Measurements from ENCODE around the gene CMTM7. TPM values are rescaled to one million over a fixed set of nuclear protein-coding genes. Genes with fewer than 3 reads are reported as not detected.

The CMTM7 gene
- total and polyA plus RNA-seq, 10 of the 15 experiments (the other 5 are each of a cell fraction or from before 2014, with no cell fraction given) = 3.7 to 36.4 (median 14.7) TPM

- TF ChIP-seq HDAC6 (IDR thresholded peaks at IDR 0.05; ENCODE audit: unreplicated experiment) (no peak), TCF12 (IDR thresholded peaks at IDR 0.05; ENCODE audit: low read depth, low read length) (peak; percentile 16; the same call in 1 of the 2 replicates), NR2F1 (conservative IDR thresholded peaks at IDR 0.05) (peak; percentile 80), MYC (IDR thresholded peaks at IDR 0.05; ENCODE audit: insufficient read depth, insufficient read length, insufficient replicate concordance, low read length, severe bottlenecking) (no peak), HDGF (IDR thresholded peaks at IDR 0.05) (no peak), MXI1 (IDR thresholded peaks at IDR 0.05; ENCODE audit: low read depth, low read length) (peak; percentile 51; the same call in 1 of the 2 replicates), SKIL (IDR thresholded peaks at IDR 0.05; ENCODE audit: low read depth, poor library complexity, severe bottlenecking) (peak; percentile 98), DPF2 (IDR thresholded peaks at IDR 0.05) (peak; percentile 99), WRNIP1 (IDR thresholded peaks at IDR 0.05; ENCODE audit: borderline replicate concordance, low read depth, low read length) (peak; percentile 80; the same call in 1 of the 2 replicates), NBN (IDR thresholded peaks at IDR 0.05) (peak; percentile 97; the same call in 1 of the 2 replicates), SRF (IDR thresholded peaks at IDR 0.05; ENCODE audit: low read depth in 2 of 2, low read length in 2 of 2) (no peak), MTA3 (IDR thresholded peaks at IDR 0.05; ENCODE audit: borderline replicate concordance, low read length) (peak; percentile 74; the same call in 1 of the 2 replicates), RAD51 (IDR thresholded peaks at IDR 0.05) (peak; percentile 48; the same call in 1 of the 2 replicates), NFYA (IDR thresholded peaks at IDR 0.05; ENCODE audit: borderline replicate concordance, low read depth, low read length) (no peak), FOXM1 (IDR thresholded peaks at IDR 0.05; ENCODE audit: low read depth, low read length) (peak; percentile 95), NFIC (IDR thresholded peaks at IDR 0.05; ENCODE audit: low read depth, low read length) (peak; percentile 91), TCF7 (IDR thresholded peaks at IDR 0.05; ENCODE audit: borderline replicate concordance) (peak; percentile 60; the same call in 1 of the 2 replicates), SMARCA5 (IDR thresholded peaks at IDR 0.05) (0 out of 2 replicates have a peak, but pooled peaks have one; percentile 27), BCL3 (IDR thresholded peaks at IDR 0.05; ENCODE audit: borderline replicate concordance, insufficient read depth, low read depth, low read length, poor library complexity, severe bottlenecking) (peak; percentile 79), RELA (IDR thresholded peaks at IDR 0.05; ENCODE audit: borderline replicate concordance, partially characterized antibody) (peak; percentile 99), ASH2L (IDR thresholded peaks at IDR 0.05; ENCODE audit: borderline replicate concordance, low read depth) (no peak), EED (IDR thresholded peaks at IDR 0.05; ENCODE audit: low read depth) (peak; percentile 89), GATAD2B (conservative IDR thresholded peaks at IDR 0.05; ENCODE audit: low read depth) (peak; percentile 81), SIN3A (IDR thresholded peaks at IDR 0.05; ENCODE audit: low read depth, low read length) (no peak), CHD2 (IDR thresholded peaks at IDR 0.05; ENCODE audit: borderline replicate concordance, low read depth, low read length) (peak; percentile 74; the same call in 1 of the 2 replicates), ZNF24 (IDR thresholded peaks at IDR 0.05) (peak; percentile 95)
Observed at GRCh38 chr3:32438596-32439344, 47.1 kb downstream of the CMTM7 start (continued).
